Epithelial cell of proximal tubule (primary cell): Measurements from ENCODE around the gene TTC39C. TPM values are rescaled to one million over a fixed set of nuclear protein-coding genes. Genes with fewer than 3 reads are reported as not detected.
"Not testable (repeated sequence)": the region's sequence is repeated elsewhere in the genome, so short reads cannot be mapped to it uniquely, and the experiment has no call there.

Experiments used
- DNase-seq: peaks from one replicate; pipeline ENCODE4 v3.0.0-alpha.2; 2011; ENCODE audit warnings: low read depth
- H3K4me3 ChIP-seq: 2 replicates; pipeline ENCODE4 v1.5.1; 2011; ENCODE audit warnings: low read depth, mild to moderate bottlenecking, low read length
- total RNA-seq: library from RNA; depleted of rRNA; stranded (reverse); fragments of >200 nt; gene quantifications from 2 replicates; pipeline ENCODE4 v1.2.3, GENCODE V29; 2015
- TF ChIP-seq, protein P1 (sequence below): conservative IDR thresholded peaks from 2 replicates; pipeline ENCODE4 v1.5.1; 2012; ENCODE audit warnings: low read depth, mild to moderate bottlenecking, low read length

Gene TTC39C
- total RNA-seq, 1 donor from 2014 or later, result 11.2 TPM

DNA sequence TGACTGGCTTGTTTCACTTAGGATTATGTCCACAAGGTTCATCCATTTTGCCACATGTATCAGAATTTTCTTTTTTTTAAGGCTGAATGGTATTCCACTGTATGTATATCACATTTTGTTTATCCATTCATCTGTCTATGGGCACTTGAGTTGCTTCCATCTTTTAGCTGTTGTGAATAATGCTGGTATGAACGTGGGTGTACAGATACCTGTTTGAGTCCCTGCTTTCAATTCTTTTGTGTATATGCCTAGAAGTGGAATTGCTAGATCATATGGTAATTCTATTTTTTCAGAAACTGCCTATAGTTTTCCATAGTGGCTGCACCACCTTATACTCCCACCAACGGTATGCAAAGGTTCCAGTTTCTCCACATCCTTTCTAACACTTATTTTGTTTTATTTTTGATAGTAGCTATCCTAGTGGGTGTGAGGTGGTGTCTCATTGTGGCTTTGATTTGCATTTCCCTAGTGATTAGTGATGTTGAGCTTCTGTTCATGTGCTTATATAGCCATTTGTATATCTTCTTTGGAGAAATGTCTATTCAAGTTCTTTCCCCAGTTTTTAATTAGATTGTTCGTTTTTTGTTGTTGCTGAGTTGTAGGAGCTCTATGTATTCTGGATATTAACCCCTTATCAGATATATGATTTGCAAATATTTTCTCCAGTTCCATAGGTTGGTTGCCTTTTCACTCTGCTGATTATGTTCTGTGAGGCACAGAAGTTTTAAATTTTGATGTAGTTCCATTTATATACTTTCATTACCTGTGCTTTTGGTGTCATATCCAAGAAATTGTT, 40.7 kb downstream of the TTC39C start:
- no peak for DNase-seq
- TF ChIP-seq, protein P1, sequence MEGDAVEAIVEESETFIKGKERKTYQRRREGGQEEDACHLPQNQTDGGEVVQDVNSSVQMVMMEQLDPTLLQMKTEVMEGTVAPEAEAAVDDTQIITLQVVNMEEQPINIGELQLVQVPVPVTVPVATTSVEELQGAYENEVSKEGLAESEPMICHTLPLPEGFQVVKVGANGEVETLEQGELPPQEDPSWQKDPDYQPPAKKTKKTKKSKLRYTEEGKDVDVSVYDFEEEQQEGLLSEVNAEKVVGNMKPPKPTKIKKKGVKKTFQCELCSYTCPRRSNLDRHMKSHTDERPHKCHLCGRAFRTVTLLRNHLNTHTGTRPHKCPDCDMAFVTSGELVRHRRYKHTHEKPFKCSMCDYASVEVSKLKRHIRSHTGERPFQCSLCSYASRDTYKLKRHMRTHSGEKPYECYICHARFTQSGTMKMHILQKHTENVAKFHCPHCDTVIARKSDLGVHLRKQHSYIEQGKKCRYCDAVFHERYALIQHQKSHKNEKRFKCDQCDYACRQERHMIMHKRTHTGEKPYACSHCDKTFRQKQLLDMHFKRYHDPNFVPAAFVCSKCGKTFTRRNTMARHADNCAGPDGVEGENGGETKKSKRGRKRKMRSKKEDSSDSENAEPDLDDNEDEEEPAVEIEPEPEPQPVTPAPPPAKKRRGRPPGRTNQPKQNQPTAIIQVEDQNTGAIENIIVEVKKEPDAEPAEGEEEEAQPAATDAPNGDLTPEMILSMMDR, result no peak
- no peak overlapping the region for H3K4me3 ChIP-seq

DNA sequence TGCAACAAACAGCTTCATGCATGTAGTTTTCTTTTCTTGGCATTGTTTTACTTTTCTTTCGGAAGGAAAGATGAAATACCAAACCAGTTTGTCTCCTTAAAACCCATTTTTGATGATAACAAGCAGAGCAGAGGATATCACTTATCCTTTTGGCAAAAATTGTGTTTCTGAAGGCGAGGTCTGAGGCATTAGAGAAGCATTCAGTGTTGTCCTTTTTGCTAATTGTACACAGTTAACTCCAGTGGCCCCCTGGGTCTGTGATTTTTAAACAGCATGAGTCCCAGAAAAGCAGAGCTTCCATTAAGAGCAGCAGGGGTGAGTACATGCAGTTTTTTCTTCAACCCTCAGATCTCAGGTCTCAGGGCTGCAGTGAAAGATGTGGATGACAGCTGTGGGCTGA, 41.3 kb downstream of the TTC39C start:
- TF ChIP-seq, protein P1, result no peak
- H3K4me3 ChIP-seq, result no peak overlapping the region
- DNase-seq, result no peak

DNA sequence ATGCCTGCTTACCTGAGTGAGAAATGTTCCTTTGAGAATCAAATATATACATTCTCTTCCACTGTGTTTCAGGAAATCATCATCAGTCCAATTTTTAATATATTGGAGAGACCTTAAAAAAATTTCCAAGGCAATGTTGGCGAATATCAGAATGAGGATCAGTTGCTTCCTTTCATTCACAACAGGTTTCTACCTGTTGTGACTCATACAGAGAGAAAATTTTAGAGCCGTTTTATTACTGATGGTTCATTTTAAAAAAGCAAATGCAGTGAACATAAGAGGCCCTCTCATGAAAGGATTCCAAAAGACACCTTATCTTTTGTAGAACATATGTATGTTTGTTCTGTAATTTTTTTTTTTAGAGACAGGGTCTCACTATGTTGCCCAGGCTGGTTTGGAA, 42.0 kb downstream of the TTC39C start:
- DNase-seq, result no peak
- TF ChIP-seq, protein P1, result no peak
- H3K4me3 ChIP-seq, result no peak overlapping the region

DNA sequence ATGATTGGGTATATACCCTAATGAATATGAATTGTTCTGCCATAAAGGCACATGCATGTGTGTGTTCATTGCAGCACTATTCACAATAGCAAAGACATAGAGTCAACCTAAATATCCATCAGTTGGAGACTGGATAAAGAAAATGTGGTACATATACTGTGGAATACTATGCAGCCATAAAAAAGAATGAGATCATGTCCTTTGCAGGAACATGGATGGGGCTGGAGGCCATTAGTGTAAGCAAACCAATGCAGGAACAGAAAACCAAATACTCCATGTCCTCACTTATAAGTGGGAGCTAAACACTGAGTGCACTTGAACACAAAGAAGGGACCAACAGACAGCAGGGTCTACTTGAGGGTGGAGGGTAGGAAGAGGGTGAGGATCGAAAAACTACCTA, 43.2 kb downstream of the TTC39C start:
- TF ChIP-seq, protein P1, result no peak
- no peak for DNase-seq
- H3K4me3 ChIP-seq, result no peak overlapping the region

DNA sequence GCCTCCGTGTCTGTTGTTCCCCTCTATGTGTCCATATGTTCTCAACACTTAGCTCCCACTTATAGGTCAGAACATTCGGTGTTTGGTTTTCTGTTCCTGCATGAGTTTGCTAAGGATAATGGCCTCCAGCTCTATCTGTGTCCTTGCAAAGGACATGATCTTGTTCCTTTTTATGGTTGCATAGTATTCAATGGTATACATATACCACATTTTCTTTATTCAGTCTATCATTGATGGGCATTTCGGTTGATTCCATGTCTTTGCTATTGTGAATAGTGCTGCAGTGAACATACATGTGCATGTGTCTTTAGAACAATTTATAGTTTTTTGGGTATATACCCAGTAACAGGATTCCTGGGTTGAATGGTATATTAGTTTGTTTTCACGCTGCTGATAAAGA, 44.8 kb downstream of the TTC39C start:
- DNase-seq, H3K4me3 ChIP-seq: not testable (repeated sequence)

DNA sequence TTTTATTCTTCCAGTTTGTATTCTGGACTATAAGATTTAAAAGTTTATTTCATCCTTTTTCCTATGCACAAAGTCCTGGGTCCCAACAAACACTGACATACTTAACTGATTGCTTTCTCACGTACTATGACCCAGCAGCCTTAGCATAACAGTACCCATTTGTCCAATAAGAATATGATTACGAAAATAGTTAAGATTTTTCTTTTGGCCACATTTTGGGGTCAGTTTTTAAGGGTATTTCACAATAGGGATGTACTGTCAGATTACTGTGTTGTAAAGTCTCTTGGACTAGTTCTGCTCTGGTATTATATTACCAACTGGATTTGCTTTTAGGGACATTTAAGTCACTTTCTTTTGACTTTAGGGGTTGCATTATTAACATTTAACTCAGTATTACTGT, 46.1 kb downstream of the TTC39C start:
- TF ChIP-seq, protein P1, result no peak
- DNase-seq, result no peak
- H3K4me3 ChIP-seq, result no peak overlapping the region

DNA sequence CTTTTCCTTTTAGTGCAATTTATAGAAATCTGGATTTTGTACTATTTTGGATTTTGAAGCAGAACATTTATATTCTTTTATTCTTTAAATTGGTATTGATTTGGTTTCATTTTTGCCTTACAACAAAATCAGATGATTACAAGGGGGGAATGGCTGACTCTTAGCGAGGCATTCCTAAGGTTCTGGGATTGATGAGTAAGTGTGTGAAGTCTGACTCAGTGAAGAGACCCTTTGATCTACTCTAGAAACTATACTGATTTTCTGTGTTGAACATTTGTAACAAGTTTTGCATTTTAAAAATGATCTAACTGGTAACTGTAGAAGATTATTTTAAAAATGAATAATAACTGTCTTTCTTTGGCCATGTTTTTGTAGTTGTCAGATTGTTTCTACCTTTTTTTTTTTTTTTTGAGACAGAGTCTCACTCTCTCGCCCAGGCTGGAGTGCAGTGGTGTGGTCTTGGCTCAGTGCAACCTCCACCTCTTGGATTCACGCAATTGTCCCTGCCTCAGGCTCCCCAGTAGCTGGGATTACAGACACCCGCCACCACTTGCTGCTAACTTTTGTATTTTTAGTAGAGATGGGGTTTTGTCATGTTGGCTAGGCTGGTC, 48.7 kb downstream of the TTC39C start:
- DNase-seq, result peak; percentile 12
- TF ChIP-seq, protein P1, result no peak
- no peak overlapping the region for H3K4me3 ChIP-seq
